GM23248 (cell line): ENCODE results near the gene PTPRN2.

Source experiments
- EZH2 ChIP-seq: fragments of 200-600 bp; sonication (generic); IDR thresholded peaks from 2 replicates; pipeline ENCODE4 v1.6.1; 2018; ENCODE audit warnings: antibody characterized with exemption, mild to moderate bottlenecking; ENCODE audit not compliant: insufficient read depth, poor library complexity, severe bottlenecking
- EZH2phosphoT487 ChIP-seq: fragments of 200-600 bp; sonication (generic); IDR thresholded peaks from 2 replicates; pipeline ENCODE4 v1.6.1; 2018; ENCODE audit warnings: antibody characterized with exemption, moderate library complexity, mild to moderate bottlenecking, low read depth; ENCODE audit not compliant: insufficient read depth

DNA sequence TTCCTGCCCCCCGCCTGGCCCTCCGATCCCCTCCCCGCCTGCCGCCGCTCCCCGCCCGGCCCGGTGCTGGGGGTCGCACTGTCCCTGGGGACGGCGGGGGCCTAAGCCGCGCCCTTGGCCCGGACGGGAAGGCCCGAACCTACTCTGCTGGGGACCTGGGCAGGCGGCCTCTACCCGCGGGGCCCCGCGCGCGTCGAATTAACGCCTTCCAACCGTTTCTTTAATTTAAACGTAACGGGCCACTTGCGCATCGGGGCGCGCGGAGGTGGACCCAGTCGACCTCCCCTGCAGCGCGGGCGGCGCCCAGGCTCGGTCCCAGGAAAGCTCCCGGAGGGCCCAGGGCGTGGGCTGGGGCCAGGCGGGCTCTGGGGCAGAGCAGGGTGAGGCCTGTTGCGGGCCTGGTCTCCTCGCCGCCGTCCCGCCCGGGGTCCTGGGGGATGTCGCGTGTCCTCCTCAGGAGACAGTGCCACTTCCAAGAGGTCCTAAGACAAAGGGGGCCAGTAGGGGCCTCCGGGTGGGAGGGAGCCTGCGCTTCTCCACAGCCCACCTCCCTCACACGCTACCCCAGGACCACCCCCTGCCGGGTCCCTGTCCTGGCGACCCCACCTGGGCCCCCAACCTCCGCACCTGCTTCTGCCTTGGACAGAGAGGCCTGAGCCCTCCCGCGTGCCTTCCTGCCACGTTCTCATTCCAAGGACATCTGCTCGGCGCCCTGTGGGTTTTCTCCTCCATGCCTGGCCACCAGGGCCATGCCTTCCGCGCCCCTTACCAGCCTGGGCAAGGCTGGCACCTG is 658 bp upstream of the PTPRN2 start:
- TF ChIP-seq EZH2phosphoT487, result no peak
- no peak for TF ChIP-seq EZH2
